HG03196 (cell line): ENCODE measurements around the gene HOGA1.
"Not testable (repeated sequence)": the region's sequence is repeated elsewhere in the genome, so short reads cannot be mapped to it uniquely, and the experiment has no call there.

Source experiments
- ATAC-seq: cut with Tn5 transposase; IDR thresholded peaks from one replicate; pipeline ENCODE4 v1.9.1; 2021; ENCODE audit not compliant: unreplicated experiment

Gene HOGA1

DNA sequence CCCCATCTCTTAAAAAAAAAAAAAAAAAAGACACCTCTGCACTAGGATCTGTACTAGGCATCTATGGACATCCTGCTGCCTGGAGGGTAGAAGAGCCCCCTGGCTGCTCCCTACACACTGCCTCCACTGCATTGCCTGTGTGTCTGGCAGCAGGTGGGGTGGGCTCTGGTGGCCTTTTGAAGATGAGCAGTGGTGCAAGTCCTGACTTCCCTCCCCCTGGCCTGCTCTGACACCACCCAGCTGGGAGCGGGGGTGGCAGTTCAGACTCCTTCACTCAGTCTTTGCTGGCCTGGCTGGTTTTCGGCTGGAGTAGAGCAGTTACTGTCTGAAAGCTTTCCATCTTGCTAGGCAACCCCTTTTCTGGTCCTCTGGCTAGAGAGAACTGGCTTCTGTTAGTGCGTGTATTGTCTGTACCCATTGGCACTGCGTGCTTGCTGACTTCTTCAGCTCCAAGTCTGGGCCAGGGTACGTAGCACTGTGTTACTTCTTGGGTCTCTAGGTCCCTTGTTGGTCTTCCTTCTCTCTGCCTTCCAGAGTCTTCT, 23.0 kb downstream of the HOGA1 start:
- ATAC-seq = no peak

GRCh38 chr10:97608991-97609561, 24.9 kb downstream of the HOGA1 start:
- ATAC-seq = no peak

GRCh38 chr10:97611473-97611872, 27.3 kb downstream of the HOGA1 start:
- ATAC-seq = no peak

- no peak for ATAC-seq
These were observed 28.2 kb downstream of the HOGA1 start for GRCh38 chr10:97612386-97612785.

- ATAC-seq = no peak
These were observed 34.1 kb downstream of the HOGA1 start for GRCh38 chr10:97618285-97618684.

DNA sequence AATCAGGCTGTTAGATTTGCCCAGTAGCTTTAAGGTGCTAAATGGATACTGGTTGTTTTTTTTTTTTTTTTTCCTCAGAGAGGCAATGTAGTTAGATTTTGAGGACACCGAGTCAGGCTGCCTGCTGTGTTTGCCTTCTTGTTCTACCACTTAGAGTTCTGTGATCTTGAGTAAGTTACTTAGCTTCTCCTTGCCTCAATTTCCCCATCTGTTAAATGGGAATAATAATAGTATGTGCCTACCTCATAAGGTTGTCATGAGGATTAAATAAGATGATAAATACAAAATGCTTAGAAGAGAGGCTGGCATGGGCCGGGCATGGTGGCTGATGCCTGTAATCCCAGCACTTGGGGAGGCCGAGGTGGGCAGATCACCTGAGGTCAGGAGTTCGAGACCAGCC, 34.5 kb downstream of the HOGA1 start:
- ATAC-seq = no peak

DNA sequence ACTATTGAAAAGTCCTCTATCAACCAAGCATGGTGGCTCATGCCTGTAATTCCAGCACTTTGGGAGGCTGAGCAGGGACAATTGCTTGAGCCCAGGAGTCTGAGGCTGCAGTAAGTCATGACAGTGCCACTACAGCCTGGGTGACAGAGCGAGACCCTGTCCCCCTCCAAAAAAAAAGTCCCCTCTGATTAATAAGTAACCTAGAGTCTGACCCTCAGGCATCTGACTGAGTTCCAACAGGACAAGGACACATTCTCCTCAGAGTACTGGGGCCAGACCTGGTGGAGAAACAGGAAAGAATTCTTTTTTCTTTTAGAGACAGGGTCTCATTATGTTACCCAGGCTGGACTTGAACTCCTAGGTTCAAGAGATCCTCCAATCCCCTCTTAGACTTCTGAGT, 39.1 kb downstream of the HOGA1 start:
- no peak for ATAC-seq

- no peak for ATAC-seq
These were observed 43.5 kb downstream of the HOGA1 start for GRCh38 chr10:97627731-97628130.

GRCh38 chr10:97628228-97628627, 44.0 kb downstream of the HOGA1 start:
- ATAC-seq = no peak

GRCh38 chr10:97629289-97629688, 45.1 kb downstream of the HOGA1 start:
- no peak for ATAC-seq

DNA sequence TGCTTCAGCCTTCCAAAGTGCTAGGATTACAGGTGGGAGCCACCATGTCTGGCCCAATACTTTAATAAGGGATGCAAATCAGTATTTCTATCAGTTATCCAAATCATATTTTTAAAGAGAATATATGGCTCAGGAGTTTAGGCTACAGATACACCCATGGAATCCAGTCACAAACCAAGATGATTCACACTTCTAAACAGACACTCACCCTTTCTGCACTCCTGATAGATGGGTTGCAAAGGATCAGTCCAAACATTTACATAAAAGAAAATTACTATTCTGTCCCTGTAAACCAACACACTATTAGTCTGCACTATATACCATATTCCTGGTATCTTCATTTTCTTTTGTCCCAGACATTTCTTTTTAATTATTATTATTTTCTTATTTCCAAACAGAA, 46.9 kb downstream of the HOGA1 start:
- ATAC-seq = no peak

DNA sequence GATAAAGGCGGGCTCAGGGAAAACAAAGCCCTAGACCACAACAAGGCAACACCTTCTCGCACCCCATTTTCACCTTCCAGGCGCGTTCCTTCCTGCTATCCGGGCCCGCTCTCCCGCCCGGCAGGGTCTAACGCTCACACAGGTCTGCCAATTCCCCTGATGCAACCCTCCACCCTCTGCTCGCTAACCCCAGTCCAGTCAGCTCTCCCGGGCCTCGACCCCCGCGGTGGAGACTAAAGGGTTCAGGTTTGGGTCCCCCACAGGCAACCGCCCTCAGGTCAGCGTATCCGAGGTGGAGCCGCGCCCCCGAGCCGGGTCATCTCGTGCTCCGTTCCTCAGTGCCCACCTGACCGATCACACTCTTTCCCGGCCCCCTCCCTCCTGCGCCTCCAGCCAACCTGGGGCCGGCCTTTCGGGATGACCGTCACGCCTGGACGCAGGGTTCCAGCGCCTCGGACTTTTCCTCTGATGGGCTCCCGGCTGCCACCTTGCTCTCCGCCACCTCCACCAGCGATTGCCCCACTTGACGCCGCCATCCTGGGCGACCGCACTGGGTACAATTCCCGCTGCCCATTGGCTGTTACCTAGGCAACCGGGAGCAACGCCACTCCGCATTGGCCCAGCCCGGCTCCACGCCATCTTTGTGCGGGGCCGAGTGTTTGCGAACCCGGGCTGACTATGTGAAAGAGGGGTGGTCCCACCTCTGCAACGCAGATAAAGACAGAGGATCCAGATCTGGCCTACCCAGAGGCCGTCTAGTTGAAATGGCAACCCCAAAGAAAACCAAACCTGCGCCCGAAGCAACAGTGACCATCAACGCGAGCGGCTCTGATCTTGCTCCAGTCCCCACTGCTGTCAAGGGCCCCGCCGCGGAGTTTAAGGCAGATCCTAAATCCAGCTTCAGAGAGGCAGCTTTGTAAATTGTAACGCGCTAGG, 49.0 kb downstream of the HOGA1 start, which contains the start of gene MORN4:
TSS of gene MORN4 (minus strand) at position 552 of the 936 bp plus-strand sequence. CDS start 13,847 bp downstream, outside the sequence.
- peak; percentile 96 for ATAC-seq

GRCh38 chr10:97633921-97634320, 49.7 kb downstream of the HOGA1 start:
- no peak for ATAC-seq

DNA sequence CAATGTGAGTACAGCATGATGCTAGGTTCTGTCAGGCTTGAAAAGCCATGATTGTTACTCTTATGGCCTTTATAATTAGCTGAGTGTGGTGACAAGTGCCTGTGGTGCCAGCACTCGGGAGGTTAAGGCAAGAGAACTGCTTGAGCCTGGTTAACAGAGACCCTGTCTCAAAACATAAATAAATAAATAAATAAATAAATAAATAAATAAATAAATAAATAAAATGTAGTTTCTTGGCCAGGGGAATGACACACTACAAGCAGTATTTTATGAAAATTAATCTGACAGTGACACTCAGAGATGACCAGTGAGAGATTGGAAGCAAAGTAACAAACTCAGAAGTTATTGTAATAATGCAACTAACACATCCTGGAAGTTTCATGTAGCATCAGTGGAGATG, 51.4 kb downstream of the HOGA1 start:
- no peak for ATAC-seq

- ATAC-seq = not testable (repeated sequence)
These were observed 54.9 kb downstream of the HOGA1 start for GRCh38 chr10:97639090-97639489.

- peak; percentile 98 for ATAC-seq
These were observed 56.1 kb downstream of the HOGA1 start, which contains the start of gene PI4K2A for GRCh38 chr10:97640174-97640867. TSS of gene PI4K2A (plus strand) at chr10:97640671. CDS start at chr10:97640743, 72 bp downstream.

DNA sequence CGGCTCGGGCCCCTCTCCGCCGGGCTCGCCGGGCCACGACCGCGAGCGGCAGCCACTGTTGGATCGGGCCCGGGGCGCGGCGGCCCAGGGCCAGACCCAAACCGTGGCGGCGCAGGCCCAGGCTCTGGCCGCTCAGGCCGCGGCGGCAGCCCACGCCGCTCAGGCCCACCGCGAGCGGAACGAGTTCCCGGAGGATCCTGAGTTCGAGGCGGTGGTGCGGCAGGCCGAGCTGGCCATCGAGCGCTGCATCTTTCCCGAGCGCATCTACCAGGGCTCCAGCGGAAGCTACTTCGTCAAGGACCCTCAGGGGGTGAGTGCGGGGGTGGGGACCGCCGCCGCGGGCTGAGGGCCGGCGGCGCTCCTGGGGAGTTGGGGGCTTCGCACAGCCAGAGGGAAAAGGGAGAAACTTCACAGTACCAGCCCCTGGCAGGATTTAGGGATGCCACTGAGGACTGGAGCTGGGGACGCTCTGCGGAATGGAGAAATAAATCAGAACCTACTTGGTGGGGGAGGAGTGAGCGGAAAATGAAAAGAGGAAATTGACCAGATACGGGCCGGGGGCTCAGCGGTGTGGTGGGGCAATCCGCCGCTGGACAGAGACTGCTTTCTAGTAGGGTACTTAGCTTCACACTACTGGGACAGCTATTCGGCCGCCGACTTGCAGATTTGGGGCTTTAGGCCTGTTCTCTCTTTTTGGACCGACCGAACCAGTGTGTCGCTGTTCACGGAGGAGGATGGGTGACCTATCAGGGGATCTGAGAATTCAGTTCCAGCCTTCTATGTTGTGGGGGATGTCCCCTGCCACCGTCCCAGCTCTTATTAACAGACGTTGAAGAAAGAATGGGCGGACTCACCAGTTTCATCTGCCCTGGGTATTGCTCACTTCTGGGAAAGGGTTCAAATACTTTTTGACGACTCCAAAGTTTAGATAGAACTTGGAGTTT, 57.0 kb downstream of the HOGA1 start:
- peak; percentile 4 for ATAC-seq

GRCh38 chr10:97642471-97643159, 58.4 kb downstream of the HOGA1 start:
- ATAC-seq = not testable (repeated sequence)

DNA sequence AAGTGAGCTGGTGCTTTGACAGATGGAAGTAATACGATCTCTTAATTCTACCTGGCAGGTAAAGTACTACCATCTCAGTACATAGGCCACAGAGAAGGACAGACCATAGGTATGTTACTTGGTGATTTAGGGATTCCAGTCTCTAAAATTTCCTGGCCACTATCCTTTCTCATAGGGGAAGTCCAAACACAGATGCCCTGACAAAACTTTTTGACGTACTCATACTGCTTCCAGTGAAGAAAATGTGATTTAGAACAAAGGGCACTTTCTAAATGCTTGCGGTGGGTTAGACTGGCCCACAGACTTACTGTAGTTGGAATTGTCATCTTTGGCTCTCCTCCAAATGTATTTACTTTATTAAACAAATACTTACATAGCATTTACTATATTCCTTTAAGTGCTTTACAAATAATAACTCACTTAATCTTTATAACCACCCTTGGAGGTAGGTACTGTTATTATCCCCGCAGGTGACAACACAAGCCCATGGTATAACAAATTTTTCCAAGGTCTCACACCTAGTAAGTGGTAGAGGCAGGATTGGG, 59.3 kb downstream of the HOGA1 start:
- ATAC-seq = no peak
